ENCODE results near the gene DCXR.

The DCXR gene

DNA sequence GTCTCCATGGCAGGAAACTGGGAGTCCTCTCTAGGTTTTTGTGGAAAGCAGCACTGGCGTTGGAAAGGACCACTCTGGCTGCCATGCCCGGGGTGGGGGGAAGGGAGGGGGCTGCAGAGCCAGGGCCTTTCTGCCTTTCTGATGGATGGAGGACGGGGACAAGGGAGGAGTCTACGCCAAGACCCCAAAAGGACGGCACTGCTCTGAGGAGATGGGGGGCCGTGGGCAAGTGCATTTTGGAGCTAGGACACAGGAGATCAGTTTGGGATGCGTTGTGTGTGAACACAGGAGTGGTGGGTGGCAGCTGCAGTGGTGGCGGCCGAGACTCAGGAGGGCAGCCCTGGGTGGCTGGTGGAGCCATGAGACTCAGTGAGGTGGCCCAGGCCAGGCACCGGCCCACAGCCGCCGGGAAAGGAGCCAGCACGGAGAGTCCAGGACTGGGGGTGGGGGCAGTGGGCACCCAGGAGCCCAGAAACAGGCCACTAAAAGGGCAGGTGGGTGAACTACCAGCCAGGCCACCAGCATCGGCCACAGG lies 16.9 kb downstream of the DCXR start:
- H3K27ac ChIP-seq (ENCODE audit: low read depth, low read length), result no peak overlapping the region
- no peaks in the 10 kb centered on the region for H3K79me2 ChIP-seq (ENCODE audit: control insufficient read depth, insufficient read depth, low read length, unreplicated experiment)
- no peaks in the 10 kb centered on the region for H3K36me3 ChIP-seq (ENCODE audit: insufficient read depth, low read length)
- H2AFZ ChIP-seq (ENCODE audit: low read length, unreplicated experiment), result no peak overlapping the region
- H3K4me3 ChIP-seq (ENCODE audit: low read depth, low read length), result no peak overlapping the region
- peaks cover 11% of the 10 kb centered on the region for H3K4me1 ChIP-seq (ENCODE audit: control insufficient read depth, insufficient read depth, low read length, unreplicated experiment)
- H3K27me3 ChIP-seq (ENCODE audit: insufficient read depth, low read length), result no peaks in the 10 kb centered on the region

DNA sequence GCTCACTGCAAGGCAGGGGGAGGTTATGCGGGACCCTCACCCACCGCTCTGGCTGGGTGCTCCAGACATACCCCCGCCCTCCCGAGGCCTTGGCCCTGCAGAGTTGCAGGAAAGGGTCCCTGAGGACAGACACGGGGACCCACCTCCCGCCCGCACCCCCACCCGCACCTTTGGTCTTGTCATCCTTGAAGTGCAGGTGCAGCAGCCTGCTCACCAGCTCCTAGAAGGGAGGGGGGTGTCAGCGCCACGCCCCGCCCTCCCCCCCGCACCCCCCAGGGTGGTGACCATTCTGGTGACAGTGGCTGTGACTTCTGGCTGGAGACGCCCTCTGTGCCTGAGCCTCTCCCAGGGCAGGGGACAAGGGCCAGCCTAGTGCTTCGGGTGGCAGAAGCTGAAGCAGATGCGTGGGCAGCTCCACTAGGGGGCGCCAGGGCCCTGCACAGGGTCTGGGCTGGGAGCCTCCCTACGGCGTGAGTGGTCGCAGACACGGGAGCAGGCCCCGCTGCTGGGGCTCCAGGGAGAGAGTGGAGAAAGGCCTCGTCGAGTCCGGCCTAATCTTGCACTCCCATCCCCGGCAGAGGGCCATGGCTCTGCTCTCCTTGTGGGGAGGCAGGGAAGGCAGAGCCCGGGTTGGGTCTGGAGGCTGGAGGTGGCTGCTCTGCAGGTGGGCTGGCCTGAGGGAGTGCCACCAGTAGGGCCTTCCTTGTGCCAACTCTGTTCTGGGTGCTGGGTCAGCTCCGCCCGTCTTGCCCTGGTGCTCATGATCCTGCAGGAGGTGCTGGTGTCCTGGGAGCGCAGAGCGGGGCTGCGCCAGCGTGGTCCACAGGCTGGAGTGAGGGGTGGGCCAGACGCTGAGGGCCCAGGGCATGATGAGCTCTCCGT lies 17.6 kb downstream of the DCXR start:
- Histone ChIP-seq H2AFZ (ENCODE audit: low read length, unreplicated experiment) (no peak overlapping the region), H3K27ac (ENCODE audit: low read depth, low read length) (no peak overlapping the region), H3K4me1 (ENCODE audit: control insufficient read depth, insufficient read depth, low read length, unreplicated experiment) (peaks cover 11% of the 10 kb centered on the region), H3K27me3 (ENCODE audit: insufficient read depth, low read length) (no peaks in the 10 kb centered on the region), H3K36me3 (ENCODE audit: insufficient read depth, low read length) (no peaks in the 10 kb centered on the region), H3K4me3 (ENCODE audit: low read depth, low read length) (no peak overlapping the region), H3K79me2 (ENCODE audit: control insufficient read depth, insufficient read depth, low read length, unreplicated experiment) (no peaks in the 10 kb centered on the region)

DNA sequence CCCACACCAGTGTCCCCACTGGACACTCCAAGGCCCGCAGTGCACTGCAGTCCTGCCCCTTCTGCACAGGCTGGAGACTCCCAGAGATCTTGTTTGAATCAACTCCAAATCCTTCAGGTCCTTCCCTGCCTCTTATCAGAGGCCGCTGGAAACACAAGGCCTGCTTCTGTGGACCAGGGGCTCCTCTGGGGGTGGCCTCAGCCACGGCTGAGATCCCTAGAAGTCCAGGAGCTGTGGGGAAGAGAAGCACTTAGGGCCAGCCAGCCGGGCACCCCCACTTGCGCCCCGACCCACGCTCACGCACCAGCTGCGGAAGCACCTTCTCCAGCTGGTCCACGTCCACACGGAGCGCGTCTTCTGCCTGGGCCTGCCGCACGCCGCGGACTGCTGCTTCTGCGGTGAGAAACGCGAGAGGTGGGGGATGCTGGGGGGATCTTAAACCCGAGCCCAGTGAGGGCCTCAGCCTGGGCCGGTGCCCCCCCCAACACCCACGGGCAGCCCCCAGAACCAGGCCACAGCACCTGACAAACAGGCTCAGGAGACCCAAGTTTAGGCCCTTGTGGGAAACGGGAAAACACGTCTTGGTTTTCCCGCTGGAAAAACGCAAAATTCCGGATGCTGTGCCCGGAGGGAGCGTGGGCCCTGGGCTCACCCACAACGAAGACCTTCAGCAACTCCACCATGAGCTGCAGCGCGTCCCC lies 18.4 kb downstream of the DCXR start:
- no peak overlapping the region for H3K27ac ChIP-seq (ENCODE audit: low read depth, low read length)
- H3K4me1 ChIP-seq (ENCODE audit: control insufficient read depth, insufficient read depth, low read length, unreplicated experiment), result peaks cover 8% of the 10 kb centered on the region
- H2AFZ ChIP-seq (ENCODE audit: low read length, unreplicated experiment), result no peak overlapping the region
- no peaks in the 10 kb centered on the region for H3K79me2 ChIP-seq (ENCODE audit: control insufficient read depth, insufficient read depth, low read length, unreplicated experiment)
- H3K27me3 ChIP-seq (ENCODE audit: insufficient read depth, low read length), result no peaks in the 10 kb centered on the region
- no peaks in the 10 kb centered on the region for H3K36me3 ChIP-seq (ENCODE audit: insufficient read depth, low read length)
- H3K4me3 ChIP-seq (ENCODE audit: low read depth, low read length), result no peak overlapping the region

DNA sequence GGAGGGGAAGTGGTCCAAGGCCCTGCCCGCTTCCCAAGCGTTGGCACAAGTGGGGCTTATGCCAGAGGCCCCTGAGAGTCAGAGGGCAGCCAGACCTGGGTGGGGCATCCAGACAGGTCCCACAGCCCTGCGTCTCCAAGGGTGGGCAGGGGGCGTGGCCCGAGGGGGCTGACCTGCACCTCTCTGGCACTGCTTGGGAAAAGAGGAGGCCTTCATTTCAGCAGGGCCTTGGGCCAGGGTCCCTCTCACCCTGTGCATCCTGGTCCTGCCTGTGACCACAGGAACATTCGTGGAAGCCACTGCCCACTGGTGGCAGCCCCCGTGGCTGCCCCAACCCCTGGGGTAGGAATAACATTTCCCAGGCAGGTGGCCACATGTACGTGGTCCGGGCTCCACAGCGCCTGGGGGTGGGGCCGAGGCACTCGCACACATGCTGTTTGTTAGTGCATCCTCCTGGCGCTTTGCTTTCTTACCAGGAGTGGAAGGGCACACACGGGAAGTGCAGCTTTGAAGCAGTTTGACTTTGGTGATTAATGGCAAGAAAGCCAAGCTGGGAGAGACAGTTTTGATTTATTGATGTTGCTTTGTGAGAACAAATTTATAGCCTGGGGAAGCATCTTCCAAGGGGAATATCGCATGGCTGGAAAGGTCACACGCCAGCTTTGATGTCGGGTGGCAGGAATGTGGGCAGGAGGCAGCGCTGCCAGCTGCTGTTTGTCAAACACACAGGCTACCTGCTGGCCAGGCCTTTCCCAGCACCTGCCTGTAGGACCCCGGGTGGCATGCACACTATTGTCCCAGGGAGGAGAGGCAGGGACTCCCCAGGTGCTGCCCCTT lies 19.1 kb downstream of the DCXR start:
- Histone ChIP-seq H2AFZ (ENCODE audit: low read length, unreplicated experiment) (no peak overlapping the region), H3K4me3 (ENCODE audit: low read depth, low read length) (no peak overlapping the region), H3K79me2 (ENCODE audit: control insufficient read depth, insufficient read depth, low read length, unreplicated experiment) (no peaks in the 10 kb centered on the region), H3K36me3 (ENCODE audit: insufficient read depth, low read length) (no peaks in the 10 kb centered on the region), H3K4me1 (ENCODE audit: control insufficient read depth, insufficient read depth, low read length, unreplicated experiment) (peaks cover 5% of the 10 kb centered on the region), H3K27ac (ENCODE audit: low read depth, low read length) (no peak overlapping the region), H3K27me3 (ENCODE audit: insufficient read depth, low read length) (no peaks in the 10 kb centered on the region)

DNA sequence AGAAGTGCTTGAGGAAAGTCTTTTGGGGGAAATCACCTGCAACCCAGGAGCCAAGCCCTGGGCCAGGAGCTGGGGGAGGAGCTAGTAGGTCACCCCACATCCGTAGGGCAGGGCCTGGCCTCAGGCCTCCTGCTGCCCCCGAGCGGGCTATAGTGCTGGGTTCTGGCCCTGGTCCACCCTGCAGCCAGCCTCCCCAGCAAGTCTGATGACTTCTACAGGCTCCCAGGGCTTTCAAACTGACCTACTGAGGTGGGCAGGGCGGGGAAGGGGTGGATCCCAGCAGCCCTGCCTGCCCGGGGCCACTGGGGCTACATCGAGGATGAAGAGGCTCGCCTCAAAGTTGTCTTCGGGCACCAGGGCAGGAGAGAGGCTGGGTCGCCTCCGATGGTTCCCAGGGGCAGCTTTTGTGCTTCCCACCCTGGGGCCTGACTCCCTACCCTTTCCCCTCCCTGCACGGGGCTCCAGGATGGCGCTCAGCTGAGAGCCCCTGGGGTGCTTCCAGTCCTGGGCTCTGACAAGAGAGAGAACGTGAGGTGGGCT lies 19.8 kb downstream of the DCXR start:
- no peak overlapping the region for H3K27ac ChIP-seq (ENCODE audit: low read depth, low read length)
- H2AFZ ChIP-seq (ENCODE audit: low read length, unreplicated experiment), result no peak overlapping the region
- H3K4me3 ChIP-seq (ENCODE audit: low read depth, low read length), result no peak overlapping the region
- H3K4me1 ChIP-seq (ENCODE audit: control insufficient read depth, insufficient read depth, low read length, unreplicated experiment), result peaks cover 5% of the 10 kb centered on the region
- no peaks in the 10 kb centered on the region for H3K79me2 ChIP-seq (ENCODE audit: control insufficient read depth, insufficient read depth, low read length, unreplicated experiment)
- no peaks in the 10 kb centered on the region for H3K36me3 ChIP-seq (ENCODE audit: insufficient read depth, low read length)
- no peaks in the 10 kb centered on the region for H3K27me3 ChIP-seq (ENCODE audit: insufficient read depth, low read length)

DNA sequence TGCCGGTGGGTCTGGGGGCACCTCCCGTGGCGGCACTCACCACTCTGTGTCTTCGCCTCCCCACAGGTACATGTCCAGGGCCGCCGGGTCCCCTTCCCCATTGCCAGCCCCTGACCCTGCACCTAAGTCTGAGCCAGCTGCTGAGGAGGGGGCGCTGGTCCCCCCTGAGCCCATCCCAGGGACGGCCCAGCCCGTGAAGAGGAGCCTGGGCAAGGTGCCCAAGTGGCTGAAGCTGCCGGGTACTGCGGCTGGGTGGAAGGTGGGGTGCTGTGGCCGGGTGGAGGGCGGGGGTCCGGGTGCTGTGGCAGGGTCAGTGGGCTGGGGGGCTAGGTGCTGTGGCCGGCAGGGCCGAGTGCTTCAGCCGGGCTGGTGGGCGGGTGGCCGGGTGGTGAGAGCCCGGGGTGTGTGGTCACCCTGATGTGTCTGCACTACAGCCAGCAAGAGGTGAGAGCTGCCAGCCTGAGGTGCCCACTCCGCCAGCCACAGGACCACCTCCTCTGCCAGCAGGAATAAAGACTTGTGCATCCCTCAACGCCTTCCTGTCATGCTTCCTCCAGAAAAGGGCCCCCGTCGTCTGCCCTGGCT lies 20.5 kb downstream of the DCXR start:
- Histone ChIP-seq H2AFZ (ENCODE audit: low read length, unreplicated experiment) (no peak overlapping the region), H3K4me1 (ENCODE audit: control insufficient read depth, insufficient read depth, low read length, unreplicated experiment) (peaks cover 5% of the 10 kb centered on the region), H3K79me2 (ENCODE audit: control insufficient read depth, insufficient read depth, low read length, unreplicated experiment) (no peaks in the 10 kb centered on the region), H3K4me3 (ENCODE audit: low read depth, low read length) (no peak overlapping the region), H3K36me3 (ENCODE audit: insufficient read depth, low read length) (no peaks in the 10 kb centered on the region), H3K27ac (ENCODE audit: low read depth, low read length) (no peak overlapping the region), H3K27me3 (ENCODE audit: insufficient read depth, low read length) (no peaks in the 10 kb centered on the region)

DNA sequence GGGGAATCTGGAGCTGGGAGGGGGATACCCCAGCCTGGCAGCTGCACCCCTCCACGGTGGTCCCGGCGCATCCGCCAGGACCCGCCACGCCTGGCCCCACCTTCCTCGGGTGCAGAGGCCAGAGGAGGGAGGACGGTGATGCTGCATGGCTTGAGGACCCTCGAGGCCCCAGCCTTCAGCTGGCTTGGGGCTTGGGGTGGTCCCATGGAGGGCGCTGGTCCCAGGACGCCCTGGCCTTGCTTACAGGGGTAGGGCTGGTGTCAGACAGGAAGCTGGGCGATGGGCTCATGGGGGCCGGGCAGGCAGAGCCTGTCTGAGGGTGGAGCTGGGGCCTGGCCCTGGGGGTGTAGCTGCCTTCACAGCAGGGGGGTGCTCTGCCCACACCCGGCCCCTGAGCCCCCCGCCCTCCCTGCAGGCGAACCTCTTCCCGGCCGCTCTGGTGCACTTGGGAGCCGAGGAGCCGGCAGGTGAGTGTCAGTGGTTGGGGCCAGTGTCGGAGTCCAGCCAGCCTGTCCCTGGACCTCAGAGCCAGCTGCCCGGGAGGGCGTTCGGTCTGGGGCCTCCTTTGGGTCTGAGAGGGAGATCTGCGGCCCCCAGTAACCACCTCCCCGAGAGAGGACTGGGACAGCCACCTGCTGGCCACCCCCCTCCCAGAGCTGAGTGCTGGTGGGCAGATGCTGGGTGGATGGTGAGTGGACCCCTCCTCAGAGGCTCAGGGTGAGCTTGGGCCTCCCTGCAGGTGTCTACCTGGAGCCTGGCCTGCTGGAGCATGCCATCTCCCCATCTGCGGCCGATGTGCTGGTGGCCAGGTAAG lies 21.2 kb downstream of the DCXR start:
- no peaks in the 10 kb centered on the region for H3K79me2 ChIP-seq (ENCODE audit: control insufficient read depth, insufficient read depth, low read length, unreplicated experiment)
- H3K4me1 ChIP-seq (ENCODE audit: control insufficient read depth, insufficient read depth, low read length, unreplicated experiment), result peaks cover 1% of the 10 kb centered on the region
- no peak overlapping the region for H3K4me3 ChIP-seq (ENCODE audit: low read depth, low read length)
- H2AFZ ChIP-seq (ENCODE audit: low read length, unreplicated experiment), result no peak overlapping the region
- no peak overlapping the region for H3K27ac ChIP-seq (ENCODE audit: low read depth, low read length)
- H3K36me3 ChIP-seq (ENCODE audit: insufficient read depth, low read length), result no peaks in the 10 kb centered on the region
- no peaks in the 10 kb centered on the region for H3K27me3 ChIP-seq (ENCODE audit: insufficient read depth, low read length)

DNA sequence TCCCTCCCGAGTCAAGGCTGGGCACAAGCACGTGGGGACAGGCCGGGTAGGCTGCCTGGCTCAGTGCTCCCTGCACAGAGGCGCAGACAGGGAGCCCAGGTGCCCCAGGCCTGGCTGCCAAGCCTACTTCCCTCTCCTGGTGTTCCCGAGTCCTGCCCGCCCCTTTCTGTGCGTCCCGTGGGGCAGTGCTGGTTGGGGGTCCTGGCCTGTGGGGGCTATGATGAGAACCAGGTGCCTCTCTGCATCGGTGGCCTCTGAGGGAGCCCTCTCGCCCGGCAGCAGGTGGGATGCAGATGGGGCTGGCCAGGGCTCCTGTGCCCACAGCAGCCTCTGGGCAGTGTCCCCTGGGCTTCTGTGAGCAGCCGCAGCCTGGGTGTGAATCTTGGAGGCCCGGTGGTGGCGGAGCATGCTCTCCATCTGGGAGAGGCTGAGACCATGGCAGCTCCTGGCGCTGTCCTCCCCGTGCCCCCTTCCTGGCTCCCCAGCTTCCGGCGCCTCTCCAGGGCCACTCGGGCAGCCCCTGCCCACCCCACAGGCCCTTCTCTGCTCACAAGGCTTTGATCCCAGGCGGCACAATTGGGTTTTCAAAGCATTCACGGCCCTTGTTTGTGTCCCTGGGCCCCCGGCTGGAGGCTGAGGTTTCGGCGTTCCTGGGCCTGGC lies 22.1 kb downstream of the DCXR start:
- H3K27me3 ChIP-seq (ENCODE audit: insufficient read depth, low read length), result no peaks in the 10 kb centered on the region
- no peaks in the 10 kb centered on the region for H3K4me1 ChIP-seq (ENCODE audit: control insufficient read depth, insufficient read depth, low read length, unreplicated experiment)
- no peaks in the 10 kb centered on the region for H3K79me2 ChIP-seq (ENCODE audit: control insufficient read depth, insufficient read depth, low read length, unreplicated experiment)
- H3K27ac ChIP-seq (ENCODE audit: low read depth, low read length), result no peak overlapping the region
- H3K4me3 ChIP-seq (ENCODE audit: low read depth, low read length), result no peak overlapping the region
- no peak overlapping the region for H2AFZ ChIP-seq (ENCODE audit: low read length, unreplicated experiment)
- H3K36me3 ChIP-seq (ENCODE audit: insufficient read depth, low read length), result no peaks in the 10 kb centered on the region

DNA sequence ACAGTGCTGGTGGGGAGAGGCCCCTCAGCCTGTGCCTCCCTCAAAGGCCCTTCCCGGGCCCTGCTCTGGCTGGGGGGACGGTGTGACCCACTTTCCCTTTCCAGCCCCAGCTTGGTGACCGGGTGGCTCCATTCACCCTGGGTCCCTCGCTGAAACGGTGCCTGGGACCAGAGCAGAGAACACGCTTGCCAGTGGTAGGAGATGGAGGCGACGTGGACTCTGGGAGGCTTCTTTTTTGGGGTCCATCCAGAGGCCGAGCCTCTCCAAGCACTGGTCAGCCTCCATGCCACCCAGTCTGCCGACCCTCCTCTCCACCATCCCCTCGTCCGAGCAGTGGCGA lies 22.6 kb downstream of the DCXR start:
- no peaks in the 10 kb centered on the region for H3K79me2 ChIP-seq (ENCODE audit: control insufficient read depth, insufficient read depth, low read length, unreplicated experiment)
- H3K36me3 ChIP-seq (ENCODE audit: insufficient read depth, low read length), result no peaks in the 10 kb centered on the region
- H3K4me1 ChIP-seq (ENCODE audit: control insufficient read depth, insufficient read depth, low read length, unreplicated experiment), result no peaks in the 10 kb centered on the region
- H3K27me3 ChIP-seq (ENCODE audit: insufficient read depth, low read length), result no peaks in the 10 kb centered on the region
- H3K4me3 ChIP-seq (ENCODE audit: low read depth, low read length), result no peak overlapping the region
- H2AFZ ChIP-seq (ENCODE audit: low read length, unreplicated experiment), result no peak overlapping the region
- H3K27ac ChIP-seq (ENCODE audit: low read depth, low read length), result no peak overlapping the region
